Lung (tissue), 12 donors: ENCODE data around the gene SACM1L. TPM values are rescaled to one million over a fixed set of nuclear protein-coding genes. Genes with fewer than 3 reads are reported as not detected.
A peak's percentile ranks its signal among the peaks of the same experiment; 100 is the strongest.

Experiments
- ATAC-seq: fragments of 200-7000 bp; cut with Tn5 transposase; one replicate; pipeline ENCODE4 v1.9.1; 2020; ENCODE audit warnings: moderate number of reproducible peaks; ENCODE audit not compliant: insufficient read depth, low FRiP score
- DNase-seq, 3 donors: peaks; one replicate each; pipeline ENCODE4 v3.0.0-alpha.2; 2013 to 2017
- H3K27ac ChIP-seq, 2 donors: one replicate each; pipeline ENCODE4 v1.5.1; 2013; ENCODE audit warnings: mild to moderate bottlenecking in 2 of 2, moderate library complexity in 2 of 2, control low read depth in 1 of 2, inconsistent platforms in 1 of 2, low read depth in 1 of 2, low read length in 1 of 2
- H3K27me3 ChIP-seq, 3 donors: one replicate each; pipeline ENCODE4 v1.5.1; 2013; ENCODE audit warnings: low read length in 2 of 3; ENCODE audit not compliant: control insufficient read depth in 3 of 3, insufficient read depth in 3 of 3
- H3K36me3 ChIP-seq, 4 donors: one replicate each; pipeline ENCODE4 v1.5.1; 2013; ENCODE audit warnings: low read length in 4 of 4, mild to moderate bottlenecking in 1 of 4, moderate library complexity in 1 of 4; ENCODE audit not compliant: control insufficient read depth in 4 of 4, insufficient read depth in 4 of 4
- H3K4me1 ChIP-seq, 5 donors: one replicate each; pipeline ENCODE4 v1.5.1; 2013; ENCODE audit warnings: low read length in 5 of 5, mild to moderate bottlenecking in 2 of 5, moderate library complexity in 1 of 5; ENCODE audit not compliant: control insufficient read depth in 5 of 5, insufficient read depth in 5 of 5
- H3K4me3 ChIP-seq: one replicate; pipeline ENCODE4 v1.5.1; 2013; ENCODE audit warnings: mild to moderate bottlenecking, control low read depth, moderate library complexity
- H3K9ac ChIP-seq, 2 donors: one replicate each; pipeline ENCODE4 v1.5.1; 2013; ENCODE audit warnings: low read length in 2 of 2, control low read depth in 1 of 2; ENCODE audit not compliant: insufficient read depth in 1 of 2
- H3K9me3 ChIP-seq, 4 donors: one replicate each; pipeline ENCODE4 v1.5.1; 2013; ENCODE audit warnings: low read length in 3 of 4, mild to moderate bottlenecking in 1 of 4, moderate library complexity in 1 of 4; ENCODE audit not compliant: control insufficient read depth in 4 of 4, insufficient read depth in 3 of 4
- WGBS, 2 donors: extraction: QIAGEN DNeasy Blood & Tissue Kit; methylation state at CpG; one replicate each; pipeline ENCODE4 v1.1.7; 2013; 5-methylcytosine and 5-hydroxymethylcytosine counted together
- polyA plus RNA-seq, 2 donors: library from polyadenylated mRNA; stranded (reverse); fragments of 200-250 nt; gene quantifications; one replicate each; pipeline ENCODE4 v1.2.1, GENCODE V29; 2013
- total RNA-seq, 2 donors: library from RNA; depleted of rRNA in 1 of 2; stranded (reverse); fragments of >200 nt in 1 of 2; gene quantifications; one replicate each; pipeline ENCODE4 v1.2.1, GENCODE V29; 2014 to 2021
- TF ChIP-seq, protein P1 (sequence below): IDR thresholded peaks from 2 replicates; pipeline ENCODE4 v1.5.1; 2012; ENCODE audit warnings: mild to moderate bottlenecking; ENCODE audit errors: control extremely low read depth, extremely low read depth
- donor health status: control.
- donor health status: control.
- donor health status: Bipolar disorder and iron deficiency.
- donor health status: healthy.
- donor health status: DM: yes; HTN: yes; CAD: no.

Gene SACM1L
- total and polyA plus RNA-seq, 4 donors: 23.3 to 117 (median 43.8) TPM

DNA sequence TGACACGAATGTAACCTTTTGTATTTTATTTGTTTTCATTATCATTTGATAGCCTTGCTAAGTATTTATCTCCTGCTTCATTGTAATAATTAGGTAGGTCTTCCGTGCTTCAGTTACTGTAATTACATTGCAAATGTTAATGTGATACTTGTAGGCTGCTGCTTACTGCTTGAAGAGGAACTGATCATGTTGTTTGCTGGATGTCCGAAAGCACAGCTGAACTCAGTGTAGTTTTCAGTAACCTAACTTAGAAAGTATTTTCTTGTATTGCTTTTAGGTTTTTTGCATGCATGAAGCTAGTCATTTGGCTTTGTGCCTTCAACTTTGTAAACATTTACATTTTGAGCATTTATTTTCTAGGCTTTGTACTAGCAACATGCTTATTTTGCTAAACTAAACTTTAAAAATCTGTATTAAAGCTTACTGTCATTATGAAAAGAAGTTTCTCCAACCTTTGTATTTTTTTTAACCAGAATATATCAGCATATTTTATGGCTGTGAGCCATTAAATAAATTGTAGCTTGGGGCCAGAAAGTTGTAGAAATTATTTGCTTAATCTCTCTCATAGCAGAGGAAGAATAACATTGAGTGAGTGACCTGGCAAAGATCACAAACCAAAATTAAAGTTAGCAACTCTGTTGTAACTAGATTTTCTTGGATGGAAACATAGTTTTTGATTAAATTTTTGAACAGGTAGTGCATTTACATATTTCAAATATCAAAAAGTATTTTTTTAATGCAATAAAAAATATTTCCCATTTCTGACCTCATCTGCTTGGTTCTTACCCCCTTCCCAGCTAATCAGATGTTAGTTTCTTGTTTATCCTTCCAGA lies 30.7 kb downstream of the SACM1L start:
- 71 to 84% methylated on average over 3 of the region's 3 CpGs for WGBS, 2 donors
- ATAC-seq (no peak), DNase-seq (peak in 2 of 3 donors; percentile 91 to 95)
- H3K4me1 ChIP-seq: peaks cover 0 to 26% (median 5%) of the 10 kb centered on the region in 5 donors
- H3K9me3 ChIP-seq: no peaks in the 10 kb centered on the region
- H3K9ac ChIP-seq: no peak overlapping the region
- H3K27me3 ChIP-seq: no peaks in the 10 kb centered on the region
- TF ChIP-seq, protein P1, sequence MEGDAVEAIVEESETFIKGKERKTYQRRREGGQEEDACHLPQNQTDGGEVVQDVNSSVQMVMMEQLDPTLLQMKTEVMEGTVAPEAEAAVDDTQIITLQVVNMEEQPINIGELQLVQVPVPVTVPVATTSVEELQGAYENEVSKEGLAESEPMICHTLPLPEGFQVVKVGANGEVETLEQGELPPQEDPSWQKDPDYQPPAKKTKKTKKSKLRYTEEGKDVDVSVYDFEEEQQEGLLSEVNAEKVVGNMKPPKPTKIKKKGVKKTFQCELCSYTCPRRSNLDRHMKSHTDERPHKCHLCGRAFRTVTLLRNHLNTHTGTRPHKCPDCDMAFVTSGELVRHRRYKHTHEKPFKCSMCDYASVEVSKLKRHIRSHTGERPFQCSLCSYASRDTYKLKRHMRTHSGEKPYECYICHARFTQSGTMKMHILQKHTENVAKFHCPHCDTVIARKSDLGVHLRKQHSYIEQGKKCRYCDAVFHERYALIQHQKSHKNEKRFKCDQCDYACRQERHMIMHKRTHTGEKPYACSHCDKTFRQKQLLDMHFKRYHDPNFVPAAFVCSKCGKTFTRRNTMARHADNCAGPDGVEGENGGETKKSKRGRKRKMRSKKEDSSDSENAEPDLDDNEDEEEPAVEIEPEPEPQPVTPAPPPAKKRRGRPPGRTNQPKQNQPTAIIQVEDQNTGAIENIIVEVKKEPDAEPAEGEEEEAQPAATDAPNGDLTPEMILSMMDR: no peak
- H3K4me3 ChIP-seq: no peak overlapping the region
- no peak overlapping the region for H3K27ac ChIP-seq
- peaks cover 4 to 18% (median 11%) of the 10 kb centered on the region in 4 donors for H3K36me3 ChIP-seq

DNA sequence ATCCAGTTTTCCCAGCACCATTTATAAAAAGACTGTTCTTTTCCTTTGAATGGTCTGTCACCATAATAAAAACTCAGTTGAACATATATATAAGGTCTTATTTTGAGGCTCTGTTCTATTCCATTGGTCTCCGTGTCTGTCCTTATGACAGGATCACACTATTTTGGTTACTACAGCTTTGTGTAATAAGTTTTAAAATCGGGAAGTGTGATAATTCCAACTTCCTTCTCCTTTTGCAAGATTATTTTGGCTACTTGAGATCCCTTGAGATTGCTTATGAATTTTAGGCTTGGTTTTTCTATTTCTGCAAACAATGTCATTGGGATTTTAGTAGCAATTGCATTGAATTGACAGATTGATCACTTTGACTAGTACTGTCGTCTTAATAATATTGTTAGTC lies 35.7 kb downstream of the SACM1L start:
- no peak for ATAC-seq
- H3K36me3 ChIP-seq: peaks cover 2 to 12% (median 8%) of the 10 kb centered on the region in 4 donors

DNA sequence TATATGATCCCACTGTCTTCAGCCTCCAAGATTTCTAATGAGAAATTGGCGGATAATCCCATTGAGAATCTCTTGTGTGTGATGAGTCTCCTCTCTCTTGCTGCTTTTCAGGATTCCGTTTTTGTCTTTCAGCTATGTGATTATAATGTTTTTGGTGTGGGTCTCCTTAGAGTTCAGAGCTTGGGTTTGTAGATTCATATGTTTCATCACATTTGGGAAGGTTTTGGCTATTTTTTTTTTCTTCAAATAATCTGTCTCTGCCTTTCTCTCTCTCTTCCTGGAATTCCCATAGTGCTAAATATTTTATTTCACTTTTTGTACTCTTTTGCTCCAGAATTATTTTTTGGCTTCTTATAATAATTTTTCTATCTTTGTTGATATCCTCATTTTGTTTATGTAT lies 40.4 kb downstream of the SACM1L start:
- no peak for DNase-seq
- WGBS, 2 donors: 74 to 99% methylated on average over 2 of the region's 2 CpGs
- Histone ChIP-seq H3K36me3 (peaks cover 9 to 22% (median 15%) of the 10 kb centered on the region in 4 donors), H3K9me3 (no peaks in the 10 kb centered on the region), H3K4me1 (no peaks in the 10 kb centered on the region), H3K27ac (no peak overlapping the region), H3K9ac (no peak overlapping the region), H3K27me3 (no peaks in the 10 kb centered on the region), H3K4me3 (no peak overlapping the region)
- TF ChIP-seq, protein P1: no peak
- ATAC-seq: no peak

More for the DNA sequence above, 35.7 kb downstream of the SACM1L start:
- Histone ChIP-seq H3K9ac (no peak overlapping the region), H3K4me1 (peaks cover 0 to 15% (median 5%) of the 10 kb centered on the region in 5 donors), H3K9me3 (no peaks in the 10 kb centered on the region), H3K27ac (no peak overlapping the region), H3K4me3 (no peak overlapping the region), H3K27me3 (no peaks in the 10 kb centered on the region)
- DNase-seq: no peak
- WGBS, 2 donors: 48 to 79% methylated on average over 3 of the region's 3 CpGs
- TF ChIP-seq, protein P1: no peak
